Right lobe of liver (tissue), 4 donors: ENCODE results near the gene KCNIP3.

ENCODE experiments used
- CTCF ChIP-seq, 4 donors: fragments of 200-600 bp in 3 of 4; fragments of 450-650 bp in 1 of 4; IDR thresholded peaks; one replicate each; pipeline versions ENCODE4 v1.5.1 to v1.8.0; 2016 to 2022; ENCODE audit warnings: antibody characterized with exemption in 4 of 4, mild to moderate bottlenecking in 2 of 4
- POLR2A ChIP-seq: fragments of 450-650 bp; IDR thresholded peaks from one replicate; pipeline ENCODE4 v1.6.1; 2017; ENCODE audit warnings: antibody characterized with exemption, mild to moderate bottlenecking
- donor health status: DM: no; HTN: no; CAD: no.
- donor health status: DM: no; HTN: no; CAD: no.
- donor health status: DM: no; HTN: yes; CAD: no.

GRCh38 chr2:95299961-95300360, 2.8 kb downstream of the KCNIP3 start:
- TF ChIP-seq CTCF (IDR thresholded peaks at IDR 0.05) (no peak), POLR2A (no peak)
